GM18951 (cell line): Measurements from ENCODE around the gene SNTG2.

Source experiments
- POLR2A ChIP-seq: IDR thresholded peaks from 4 replicates; pipeline ENCODE4 v1.6.1; 2011; ENCODE audit warnings: mild to moderate bottlenecking; ENCODE audit not compliant: insufficient read length, insufficient read depth; ENCODE audit errors: extremely low read depth
- in situ Hi-C: fragments of 300-500 bp; cut with MboI; formaldehyde crosslinking; loops from one replicate; pipeline ENCODE4 v1.12.0; 2022; ENCODE audit warnings: low sequenced_read_pairs, mixed read lengths, inconsistent platforms; ENCODE audit not compliant: unreplicated experiment

Gene SNTG2

DNA sequence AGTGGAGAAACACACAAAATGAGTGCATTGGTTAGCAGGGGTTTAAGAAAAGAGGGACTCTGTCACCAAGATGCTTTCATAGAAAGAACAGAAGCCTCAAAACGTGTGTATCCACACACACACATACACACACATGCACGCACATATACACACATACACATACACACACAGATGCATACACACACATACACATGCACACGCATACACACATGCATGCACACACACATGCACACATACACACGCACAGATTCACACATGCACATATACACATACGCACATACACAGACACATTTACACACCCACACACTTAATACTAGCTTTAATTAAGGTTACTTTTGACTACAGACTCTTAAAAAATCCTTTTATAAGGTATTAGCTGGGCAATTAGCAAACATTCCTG is 378.0 kb downstream of the SNTG2 start:
- no peak for TF ChIP-seq POLR2A
- in situ Hi-C loops, result no loop called here

DNA sequence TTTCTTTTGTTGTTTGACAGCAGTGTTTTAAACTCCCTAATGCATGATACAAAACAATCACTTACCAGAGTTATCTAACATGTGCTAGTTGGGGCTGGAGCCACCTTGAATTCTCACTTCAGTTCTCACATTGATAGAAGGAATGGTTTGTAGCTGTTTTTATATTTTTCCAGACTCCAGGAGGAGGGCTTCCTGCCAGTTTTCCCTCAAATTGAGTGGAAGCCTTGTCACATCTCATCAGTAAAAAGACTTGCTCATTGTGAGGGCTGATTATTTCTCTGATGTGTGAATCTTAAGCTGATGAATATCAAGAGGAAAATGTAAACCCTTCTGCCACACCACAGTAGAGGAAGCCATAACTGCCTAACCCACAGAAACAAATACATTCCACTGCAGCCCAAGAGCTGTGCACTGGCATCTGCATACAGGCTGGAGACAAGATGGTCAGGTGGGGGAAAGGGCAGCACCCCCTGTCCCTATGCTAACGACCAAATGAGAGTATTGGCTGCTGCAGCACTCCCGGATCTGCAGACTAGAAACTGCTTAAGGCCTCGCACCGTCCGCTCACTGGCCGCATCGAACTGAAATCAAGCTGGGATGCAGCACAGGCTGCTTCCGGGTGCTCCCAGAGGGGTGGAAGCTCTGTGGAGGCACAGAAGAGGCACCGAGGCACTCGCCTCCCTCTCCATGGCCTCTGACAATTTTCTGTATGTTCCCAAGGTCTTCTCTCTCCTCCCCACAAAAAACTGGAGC is 388.9 kb downstream of the SNTG2 start:
- in situ Hi-C loops, result no loop called here

DNA sequence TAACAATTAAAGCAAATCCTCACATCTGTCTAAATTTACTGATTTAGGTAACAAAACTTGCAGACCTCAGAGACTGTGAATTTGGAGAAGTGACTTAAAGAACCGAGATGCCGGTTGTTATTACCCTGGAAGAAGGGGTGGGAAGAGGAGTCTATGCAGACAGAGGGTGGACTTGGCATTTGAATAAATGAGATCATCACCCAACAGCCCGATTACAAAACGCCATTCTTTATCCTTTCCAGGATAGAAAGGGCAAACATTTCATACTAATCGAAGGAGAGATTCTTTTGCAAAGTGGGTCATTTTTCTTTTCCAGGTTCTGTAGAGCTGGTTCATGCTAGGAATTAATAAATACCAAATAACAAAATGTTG is 389.5 kb downstream of the SNTG2 start:
- TF ChIP-seq POLR2A, result no peak
- in situ Hi-C loops, result no loop called here

More for the DNA sequence above, 388.9 kb downstream of the SNTG2 start:
- no peak for TF ChIP-seq POLR2A

- in situ Hi-C loops, result no loop called here
- no peak for TF ChIP-seq POLR2A
These were observed 390.9 kb downstream of the SNTG2 start for GRCh38 chr2:1341404-1342120.

- in situ Hi-C loops, result no loop called here
- TF ChIP-seq POLR2A, result no peak
These were observed 398.1 kb downstream of the SNTG2 start for GRCh38 chr2:1348789-1349188.

- in situ Hi-C loops, result no loop called here
- no peak for TF ChIP-seq POLR2A
These were observed 399.5 kb downstream of the SNTG2 start for GRCh38 chr2:1350111-1350510.

DNA sequence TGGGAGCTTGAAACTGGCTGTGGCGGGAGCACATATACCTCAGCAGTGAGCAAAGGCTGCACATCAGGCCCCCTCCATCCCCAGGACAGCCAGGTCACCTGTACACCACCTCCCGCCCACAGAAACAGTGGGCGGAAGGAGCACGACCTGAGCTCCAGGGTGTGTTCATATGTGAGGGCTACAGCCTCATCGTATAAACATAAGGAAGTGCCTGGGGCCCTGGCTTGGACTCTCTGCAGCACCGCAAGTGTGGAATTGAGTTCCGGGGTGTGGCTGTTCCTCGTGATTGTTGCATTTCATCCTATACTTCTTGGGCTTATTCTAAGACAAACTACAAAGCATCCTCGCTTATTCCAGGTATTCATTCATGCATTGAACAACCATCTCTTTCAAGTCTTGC is 402.5 kb downstream of the SNTG2 start:
- in situ Hi-C loops, result no loop called here
- no peak for TF ChIP-seq POLR2A

DNA sequence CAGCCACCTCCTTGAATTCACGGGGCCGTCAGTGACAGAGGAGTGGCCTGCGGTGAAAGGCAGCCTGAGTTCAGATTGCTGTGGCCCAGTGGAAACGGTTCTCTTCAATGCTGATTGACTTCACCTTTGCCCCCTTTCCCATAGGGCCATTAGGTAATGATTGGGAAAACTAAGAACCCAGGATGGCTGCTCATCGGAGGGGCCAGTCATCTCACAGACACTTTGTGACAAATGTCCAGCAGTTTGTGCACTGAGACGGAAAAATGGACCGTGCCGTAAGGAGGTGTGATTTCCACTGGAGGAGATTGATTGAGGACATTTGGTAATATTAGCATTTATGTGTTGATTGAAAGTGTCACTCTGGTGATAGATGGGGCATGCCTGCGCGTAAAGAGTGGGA is 402.9 kb downstream of the SNTG2 start:
- in situ Hi-C loops, result no loop called here

GRCh38 chr2:1360144-1360543 is 409.5 kb downstream of the SNTG2 start:
- in situ Hi-C loops, result no loop called here
- no peak for TF ChIP-seq POLR2A

More for the DNA sequence above, 402.9 kb downstream of the SNTG2 start:
- TF ChIP-seq POLR2A, result no peak

GRCh38 chr2:1360557-1361250 is 410.1 kb downstream of the SNTG2 start:
- in situ Hi-C loops, result no loop called here
- no peak for TF ChIP-seq POLR2A

DNA sequence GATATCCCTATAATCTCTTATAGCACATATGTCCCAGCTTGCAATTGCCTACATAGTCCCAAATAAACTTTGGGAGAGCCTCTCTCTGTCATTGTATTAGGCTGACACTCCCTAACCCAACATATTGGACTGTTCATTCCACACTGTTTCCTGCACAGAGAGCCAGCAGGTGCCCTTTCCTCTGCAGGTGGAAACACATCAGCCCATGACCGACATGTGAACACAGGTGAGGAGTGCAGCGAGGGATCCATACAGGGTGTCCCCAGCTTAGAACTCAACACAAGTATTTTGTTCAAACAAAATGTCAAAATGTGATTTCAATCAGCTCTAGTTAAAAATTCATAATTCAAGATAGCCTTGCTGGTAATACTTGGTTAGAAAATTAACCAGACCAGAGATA is 412.7 kb downstream of the SNTG2 start:
- no peak for TF ChIP-seq POLR2A
- in situ Hi-C loops, result no loop called here

DNA sequence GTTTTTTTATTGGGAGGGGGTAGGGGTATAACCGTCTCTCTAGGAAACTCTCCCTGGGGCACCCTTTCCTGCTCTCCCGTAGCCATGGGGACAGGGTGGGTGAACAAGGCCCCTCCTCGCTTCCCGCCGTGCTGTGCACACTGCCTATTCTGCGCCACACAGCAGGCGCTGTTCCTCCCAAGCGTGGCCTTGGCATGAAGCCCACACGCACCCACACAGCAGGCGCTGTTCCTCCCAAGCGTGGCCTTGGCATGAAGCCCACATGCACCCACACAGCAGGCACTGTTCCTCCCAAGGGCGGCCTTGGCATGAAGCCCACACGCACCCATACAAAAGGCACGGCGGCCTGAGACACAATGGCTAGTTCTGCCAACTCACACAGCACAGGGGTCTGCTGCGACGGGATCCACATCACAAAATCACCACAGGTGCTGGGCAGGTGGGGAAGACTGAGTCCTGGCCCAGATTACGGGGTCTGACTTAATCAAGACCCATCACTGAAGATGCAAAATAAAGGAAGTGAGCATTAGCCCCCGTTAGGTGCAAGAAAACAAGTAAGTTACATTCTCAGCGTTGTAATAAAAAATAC is 416.0 kb downstream of the SNTG2 start:
- in situ Hi-C loops, result no loop called here
- TF ChIP-seq POLR2A, result no peak

DNA sequence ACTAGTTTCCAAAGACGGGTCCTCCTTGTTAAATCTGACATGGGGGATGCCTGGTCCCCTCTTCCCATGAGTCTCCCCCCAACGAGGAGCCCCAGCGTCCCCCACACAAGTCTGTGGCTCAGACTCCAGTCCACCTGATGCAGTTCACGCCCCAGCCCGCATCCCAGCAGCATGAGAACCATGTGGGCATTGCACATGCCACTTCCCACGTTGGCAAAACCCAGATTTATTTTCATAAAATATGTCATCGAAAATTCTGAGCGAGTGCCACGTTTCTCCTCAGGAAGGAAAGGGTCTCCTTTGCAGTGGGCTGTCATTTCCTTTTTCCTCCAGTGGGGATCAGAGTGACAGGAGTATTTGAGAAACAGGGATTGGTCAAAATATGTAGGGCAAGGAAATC is 417.0 kb downstream of the SNTG2 start:
- no peak for TF ChIP-seq POLR2A
- in situ Hi-C loops, result no loop called here

- no peak for TF ChIP-seq POLR2A
- in situ Hi-C loops, result no loop called here
These were observed 419.3 kb downstream of the SNTG2 start for GRCh38 chr2:1369905-1370304.

- in situ Hi-C loops, result no loop called here
- no peak for TF ChIP-seq POLR2A
These were observed 419.8 kb downstream of the SNTG2 start for GRCh38 chr2:1370461-1370860.
